Activated naive CD8-positive, alpha-beta T cell treated with anti-CD3 and anti-CD28 coated beads, Interleukin-2, amount 10 ng/mL, durations not matched to agents 7 days and 5 days (primary cell): ENCODE data around the gene ZNF146. TPM values are rescaled to one million over a fixed set of nuclear protein-coding genes. Genes with fewer than 3 reads are reported as not detected.
A peak's percentile ranks its signal among the peaks of the same experiment; 100 is the strongest.
"Not testable (repeated sequence)": the region's sequence is repeated elsewhere in the genome, so short reads cannot be mapped to it uniquely, and the experiment has no call there.

Source experiments
- ATAC-seq: fragments of 150-1000 bp; cut with Tn5 transposase; one replicate; pipeline ENCODE4 v1.10.0; 2021; ENCODE audit warnings: low read depth, moderate library complexity
- POLR2A ChIA-PET: fragments of 350-600 bp; sonication (Branson Sonifier 250); formaldehyde crosslinking; loops from one replicate; lab custom pipeline; 2021; ENCODE audit warnings: antibody characterized with exemption; lab: Charles Lee
- DNase-seq: peaks from one replicate; pipeline ENCODE4 v3.0.0; 2021
- H3K27ac Mint-ChIP-seq: one replicate; pipeline ENCODE4 v1.8.0; 2022; ENCODE audit warnings: mild to moderate bottlenecking, mixed read lengths
- H3K27me3 Mint-ChIP-seq: one replicate; pipeline ENCODE4 v1.8.0; 2022; ENCODE audit warnings: mild to moderate bottlenecking, moderate library complexity, mixed read lengths
- H3K36me3 Mint-ChIP-seq: one replicate; pipeline ENCODE4 v1.8.0; 2021; ENCODE audit warnings: mild to moderate bottlenecking, mixed read lengths
- H3K4me1 Mint-ChIP-seq: one replicate; pipeline ENCODE4 v1.8.0; 2021; ENCODE audit warnings: mixed read lengths
- H3K4me3 Mint-ChIP-seq: one replicate; pipeline ENCODE4 v1.8.0; 2022; ENCODE audit warnings: mild to moderate bottlenecking, moderate library complexity, mixed read lengths
- H3K9me3 Mint-ChIP-seq: one replicate; pipeline ENCODE4 v1.8.0; 2021; ENCODE audit warnings: mixed read lengths
- total RNA-seq, 2 experiments: library from RNA; stranded (reverse); gene quantifications; one replicate each; pipeline ENCODE4 v1.2.3, GENCODE V29; 2021

ZNF146 gene
- total RNA-seq, 2 experiments from 2014 or later: 71.9 to 75.1 TPM

DNA sequence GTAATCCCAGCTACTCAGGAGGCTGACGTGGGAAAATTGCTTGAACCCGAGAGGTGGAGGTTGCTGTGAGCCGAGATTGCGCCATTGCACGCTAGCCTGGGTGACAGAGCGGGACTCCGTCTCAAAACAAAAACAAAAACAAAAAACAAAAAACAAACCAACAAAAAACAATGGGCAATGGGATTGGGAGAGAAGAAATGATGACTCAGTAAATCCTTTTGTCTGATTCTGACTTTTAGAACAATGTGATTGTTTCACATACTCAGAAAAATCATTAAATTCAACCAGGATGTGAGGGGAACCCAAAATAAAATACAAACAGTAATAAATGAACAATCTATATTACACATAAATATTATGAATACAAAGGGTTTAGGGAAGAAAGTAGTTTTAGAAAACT lies 5.5 kb upstream of the ZNF146 start:
- no peaks in the 10 kb centered on the region for H3K9me3 Mint-ChIP-seq
- POLR2A ChIA-PET: no interaction called here
- ATAC-seq (no peak), DNase-seq (no peak)
- H3K36me3 Mint-ChIP-seq: peaks cover 2% of the 10 kb centered on the region
- H3K4me1 Mint-ChIP-seq: peaks cover 1% of the 10 kb centered on the region
- no peak overlapping the region for H3K4me3 Mint-ChIP-seq
- H3K27ac Mint-ChIP-seq: no peak overlapping the region
- H3K27me3 Mint-ChIP-seq: no peaks in the 10 kb centered on the region

DNA sequence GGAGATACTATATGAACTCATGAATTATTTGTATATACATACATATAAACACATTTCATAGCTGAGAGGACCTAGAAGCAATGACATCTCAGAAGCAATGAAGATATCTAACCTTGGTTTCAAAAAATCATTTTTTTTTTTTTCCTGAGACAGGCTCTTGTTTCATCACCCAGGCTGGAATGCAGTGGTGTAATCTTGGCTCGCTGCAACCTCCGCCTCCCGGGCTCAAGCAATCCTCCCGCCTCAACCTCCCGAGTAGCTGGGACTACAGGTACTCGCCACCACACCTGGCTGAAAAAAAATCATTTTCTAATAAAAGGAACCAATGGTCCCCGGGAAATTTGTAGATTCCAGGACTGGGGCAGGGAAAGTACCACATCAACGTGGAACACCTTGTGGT lies 4.4 kb upstream of the ZNF146 start:
- H3K4me3 Mint-ChIP-seq: no peak overlapping the region
- H3K27ac Mint-ChIP-seq: no peak overlapping the region
- POLR2A ChIA-PET: interaction anchor here (0.6 kb wide), 1 partner anchor 1331 kb away, joined by 4 read pairs; no protein-coding TSS in a partner anchor
- no peak for ATAC-seq
- no peaks in the 10 kb centered on the region for H3K9me3 Mint-ChIP-seq
- peaks cover under 1% of the 10 kb centered on the region for H3K4me1 Mint-ChIP-seq
- H3K27me3 Mint-ChIP-seq: no peaks in the 10 kb centered on the region
- peaks cover 2% of the 10 kb centered on the region for H3K36me3 Mint-ChIP-seq
- DNase-seq: no peak

DNA sequence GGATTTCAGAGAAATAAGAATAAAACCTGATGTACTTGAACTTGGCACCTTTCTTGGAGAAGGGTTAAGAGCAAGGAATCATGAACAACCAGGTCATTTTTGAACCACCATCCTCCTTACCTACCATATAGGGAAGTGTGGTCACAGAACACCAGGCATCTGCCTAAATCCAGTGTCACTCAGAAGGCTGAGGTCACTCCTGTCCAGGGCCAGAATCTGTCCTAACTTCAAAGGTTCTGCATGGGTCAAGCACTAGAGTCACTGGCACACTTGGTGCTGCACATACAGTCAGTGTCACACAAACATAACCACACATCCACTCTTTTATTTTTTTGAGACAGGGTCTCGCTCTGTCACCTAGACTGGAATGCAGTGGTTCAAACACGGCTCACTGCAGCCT lies 2.0 kb upstream of the ZNF146 start:
- POLR2A ChIA-PET: no interaction called here
- Mint-ChIP-seq H3K27me3 (no peaks in the 10 kb centered on the region), H3K4me3 (no peak overlapping the region), H3K9me3 (no peaks in the 10 kb centered on the region), H3K4me1 (peaks cover 11% of the 10 kb centered on the region), H3K27ac (peak overlapping the region; percentile 37), H3K36me3 (peaks cover 7% of the 10 kb centered on the region)
- ATAC-seq: no peak
- no peak for DNase-seq

DNA sequence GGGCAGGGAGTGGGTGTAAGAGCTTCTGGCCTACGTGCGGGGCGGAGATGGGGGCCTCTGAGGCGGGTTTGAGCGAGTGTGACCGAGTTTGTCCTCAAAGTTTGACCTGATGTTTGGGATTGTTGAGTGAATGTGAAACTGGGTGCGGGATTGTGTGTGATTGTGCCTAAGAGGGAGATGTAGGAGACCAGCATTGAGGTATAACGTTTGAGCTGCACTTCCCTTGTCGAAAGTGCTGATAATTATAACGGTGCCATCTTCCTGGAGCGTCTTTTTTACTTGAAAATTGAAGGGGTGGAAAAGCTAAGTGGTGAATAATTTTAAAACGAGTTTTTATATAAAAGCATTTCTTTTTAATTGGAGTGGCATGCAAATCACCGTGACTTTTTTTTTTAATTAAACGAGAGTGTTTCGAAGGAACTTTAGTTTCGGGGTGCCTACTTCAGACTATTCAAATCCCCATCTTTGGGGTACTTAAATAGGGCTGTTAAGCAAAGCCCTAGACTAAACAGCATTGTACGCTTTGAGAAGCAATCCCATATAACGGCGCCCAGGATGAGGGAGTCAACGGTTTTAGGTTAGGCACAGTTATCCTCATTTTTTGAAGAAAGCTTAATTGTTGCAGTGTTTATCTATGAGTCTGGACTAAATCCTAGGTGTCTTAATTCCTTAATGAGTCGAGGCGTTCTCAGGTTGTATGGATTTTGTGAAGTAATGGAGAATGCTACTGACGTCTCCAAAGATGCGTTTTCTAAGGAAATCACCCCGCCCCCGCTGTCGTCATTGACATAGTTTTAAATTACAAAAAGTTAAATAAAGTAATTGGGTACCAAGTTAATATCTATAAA lies 594 bp downstream of the ZNF146 start:
- H3K27ac Mint-ChIP-seq: no peak overlapping the region
- ATAC-seq: no peak
- POLR2A ChIA-PET: interaction anchor here (0.6 to 1.9 kb wide), 8 partner anchors 10 to 1913 kb away, joined by 3 to 14 read pairs (median 6); partner anchors contain the start of genes POLR2I, TBCB, THAP8 and ZNF540
- peaks cover 5% of the 10 kb centered on the region for H3K9me3 Mint-ChIP-seq
- peaks cover 27% of the 10 kb centered on the region for H3K36me3 Mint-ChIP-seq
- H3K27me3 Mint-ChIP-seq: no peaks in the 10 kb centered on the region
- peaks cover 19% of the 10 kb centered on the region for H3K4me1 Mint-ChIP-seq
- no peak for DNase-seq
- no peak overlapping the region for H3K4me3 Mint-ChIP-seq

DNA sequence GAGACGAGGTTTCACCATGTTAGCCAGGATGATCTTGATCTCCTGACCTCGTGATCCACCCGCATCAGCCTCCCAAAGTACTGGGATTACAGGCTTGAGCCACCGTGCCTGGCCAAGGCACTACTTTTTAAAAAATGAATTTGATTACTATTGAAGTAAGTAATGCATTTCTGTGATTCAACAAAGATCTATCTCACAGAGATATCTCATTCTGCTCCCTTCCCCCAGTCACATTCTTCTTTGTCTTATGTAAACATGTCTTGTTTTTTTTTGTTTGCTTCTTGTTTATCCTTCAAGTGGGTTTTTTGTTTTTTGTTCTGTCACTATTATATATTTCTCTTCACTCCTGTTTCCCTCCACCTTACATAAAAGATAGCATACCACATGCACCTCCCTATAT lies 6.6 kb downstream of the ZNF146 start:
- Mint-ChIP-seq H3K27me3 (no peaks in the 10 kb centered on the region), H3K27ac (no peak overlapping the region), H3K4me3 (no peak overlapping the region), H3K4me1 (peaks cover 23% of the 10 kb centered on the region), H3K9me3 (peaks cover 16% of the 10 kb centered on the region), H3K36me3 (peaks cover 76% of the 10 kb centered on the region)
- ATAC-seq (no peak), DNase-seq (no peak)
- POLR2A ChIA-PET: no interaction called here

DNA sequence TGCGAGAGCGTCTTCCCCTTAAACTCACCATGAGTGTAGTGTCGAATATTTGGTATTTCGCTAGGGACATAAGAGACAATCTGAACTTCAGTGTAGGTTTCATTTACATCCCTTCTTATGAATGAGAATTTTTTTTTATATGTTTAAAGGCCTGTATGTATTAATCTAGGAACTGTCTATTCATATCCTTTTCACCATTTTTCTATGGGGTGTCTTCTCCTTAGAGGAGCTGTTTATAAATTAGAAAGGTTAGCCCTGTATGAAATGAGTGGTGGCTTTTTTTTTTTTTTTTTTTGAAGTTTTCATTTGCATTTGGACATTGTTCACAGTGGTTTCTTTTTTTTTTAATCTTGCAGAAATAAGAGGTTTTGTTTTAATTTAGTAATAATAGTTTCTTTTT lies 7.6 kb downstream of the ZNF146 start:
- H3K4me1 Mint-ChIP-seq: peaks cover 18% of the 10 kb centered on the region
- H3K4me3 Mint-ChIP-seq: no peak overlapping the region
- POLR2A ChIA-PET: no interaction called here
- DNase-seq: no peak
- no peak overlapping the region for H3K27ac Mint-ChIP-seq
- peaks cover 16% of the 10 kb centered on the region for H3K9me3 Mint-ChIP-seq
- peaks cover 78% of the 10 kb centered on the region for H3K36me3 Mint-ChIP-seq
- ATAC-seq: no peak
- H3K27me3 Mint-ChIP-seq: no peaks in the 10 kb centered on the region

DNA sequence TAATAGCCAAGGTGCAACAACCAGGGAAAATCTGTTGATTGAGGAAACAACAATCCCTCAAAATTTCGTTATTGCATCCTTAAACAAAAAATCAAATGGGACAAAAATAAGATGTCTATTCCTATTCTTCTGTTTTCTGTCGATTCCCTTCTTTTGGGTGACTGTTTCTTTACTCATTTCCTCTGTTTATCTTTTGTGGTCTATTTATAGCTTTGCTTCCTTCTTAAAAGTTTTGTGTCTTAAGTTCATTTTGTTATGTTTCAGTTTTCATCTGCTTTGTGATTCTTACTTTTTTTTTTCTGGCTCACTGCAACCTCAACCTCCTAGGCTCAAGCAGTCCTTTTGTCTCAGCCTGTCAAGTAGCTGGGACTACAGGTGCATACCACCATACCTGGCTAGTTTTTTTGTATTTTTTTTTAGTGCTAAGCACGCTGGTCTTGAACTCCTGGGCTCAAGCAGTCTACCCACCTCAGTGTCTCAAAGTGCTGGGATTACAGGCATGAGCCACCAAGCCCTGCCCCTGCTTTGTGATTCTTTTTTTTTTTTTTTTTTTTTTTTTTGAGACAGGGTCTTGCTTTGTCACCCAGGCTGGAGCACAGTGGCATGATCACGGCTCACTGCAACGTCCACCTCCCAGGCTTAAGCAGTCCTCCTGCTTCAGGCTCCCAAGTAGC lies 10.4 kb downstream of the ZNF146 start:
- POLR2A ChIA-PET: interaction anchor here (2.1 kb wide), 1 partner anchor 10 kb away, joined by 9 read pairs; the partner anchor contains the start of genes ZNF146 and ZNF565
- Mint-ChIP-seq H3K4me1 (peaks cover 12% of the 10 kb centered on the region), H3K9me3 (peaks cover 26% of the 10 kb centered on the region), H3K36me3 (peaks cover 82% of the 10 kb centered on the region), H3K4me3 (peak overlapping the region; percentile 5), H3K27me3 (no peaks in the 10 kb centered on the region), H3K27ac (peak overlapping the region; percentile 76)
- ATAC-seq (no peak), DNase-seq (no peak)

DNA sequence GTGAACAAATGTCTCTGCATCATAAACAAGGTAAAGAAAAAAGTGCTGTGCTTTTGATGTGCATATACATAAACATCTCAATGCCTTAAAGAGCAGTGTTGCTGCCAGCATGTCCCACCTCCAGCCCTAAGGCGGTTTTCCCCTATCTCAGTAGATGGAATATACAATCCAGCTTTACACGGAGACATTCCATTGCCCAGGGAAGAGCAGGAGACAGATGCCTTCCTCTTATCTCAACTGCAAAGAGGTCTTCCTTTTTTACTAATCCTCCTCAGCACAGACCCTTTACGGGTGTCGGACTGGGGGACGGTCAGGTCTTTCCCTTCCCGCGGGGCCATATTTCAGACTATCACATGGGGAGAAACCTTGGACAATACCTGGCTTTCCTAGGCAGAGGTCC lies 18.7 kb downstream of the ZNF146 start:
- not testable (repeated sequence) for H3K4me1 Mint-ChIP-seq, ATAC-seq

DNA sequence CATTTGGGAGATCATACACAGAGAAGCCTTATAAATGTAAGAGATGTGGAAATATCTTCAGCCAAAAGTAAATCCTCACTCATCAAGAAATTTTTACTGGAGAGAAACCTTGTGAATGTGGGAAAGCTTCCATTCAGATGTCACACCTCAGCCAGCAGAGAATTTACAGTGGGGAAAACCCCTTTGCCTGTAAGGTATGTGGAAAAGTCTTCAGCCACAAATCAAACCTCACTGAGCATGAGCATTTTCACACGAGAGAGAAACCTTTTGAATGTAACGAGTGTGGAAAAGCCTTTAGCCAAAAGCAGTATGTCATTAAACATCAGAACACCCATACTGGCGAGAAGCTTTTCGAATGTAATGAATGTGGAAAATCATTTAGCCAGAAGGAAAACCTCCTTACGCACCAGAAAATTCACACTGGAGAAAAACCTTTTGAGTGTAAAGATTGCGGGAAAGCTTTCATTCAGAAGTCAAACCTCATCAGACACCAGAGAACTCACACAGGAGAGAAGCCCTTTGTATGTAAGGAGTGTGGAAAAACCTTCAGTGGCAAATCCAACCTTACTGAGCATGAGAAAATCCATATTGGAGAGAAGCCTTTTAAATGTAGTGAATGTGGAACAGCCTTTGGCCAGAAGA lies 21.5 kb downstream of the ZNF146 start:
- H3K4me1 Mint-ChIP-seq: no peaks in the 10 kb centered on the region
- ATAC-seq (no peak), DNase-seq (no peak)
- no peak overlapping the region for H3K27ac Mint-ChIP-seq
- H3K4me3 Mint-ChIP-seq: no peak overlapping the region
- POLR2A ChIA-PET: no interaction called here
- peaks cover 41% of the 10 kb centered on the region for H3K9me3 Mint-ChIP-seq
- no peaks in the 10 kb centered on the region for H3K27me3 Mint-ChIP-seq
- peaks cover 82% of the 10 kb centered on the region for H3K36me3 Mint-ChIP-seq

More for the DNA sequence above, 18.7 kb downstream of the ZNF146 start:
- POLR2A ChIA-PET, H3K27me3 Mint-ChIP-seq, H3K4me3 Mint-ChIP-seq, H3K27ac Mint-ChIP-seq, DNase-seq: not testable (repeated sequence)
- H3K36me3 Mint-ChIP-seq: peaks cover 94% of the 10 kb centered on the region
- H3K9me3 Mint-ChIP-seq: peaks cover 50% of the 10 kb centered on the region

DNA sequence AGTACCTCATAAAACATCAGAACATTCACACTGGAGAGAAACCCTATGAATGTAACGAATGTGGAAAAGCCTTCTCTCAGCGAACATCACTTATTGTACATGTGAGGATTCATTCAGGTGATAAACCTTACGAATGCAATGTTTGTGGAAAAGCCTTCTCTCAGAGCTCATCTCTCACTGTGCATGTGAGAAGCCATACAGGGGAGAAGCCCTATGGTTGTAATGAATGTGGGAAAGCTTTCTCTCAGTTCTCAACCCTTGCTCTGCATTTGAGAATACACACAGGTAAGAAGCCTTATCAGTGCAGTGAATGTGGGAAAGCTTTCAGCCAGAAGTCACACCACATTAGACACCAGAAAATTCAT lies 22.0 kb downstream of the ZNF146 start:
- Mint-ChIP-seq H3K9me3 (peaks cover 43% of the 10 kb centered on the region), H3K27ac (no peak overlapping the region), H3K27me3 (no peaks in the 10 kb centered on the region), H3K4me3 (no peak overlapping the region), H3K4me1 (no peaks in the 10 kb centered on the region), H3K36me3 (peaks cover 78% of the 10 kb centered on the region)
- no peak for ATAC-seq
- POLR2A ChIA-PET: no interaction called here
- DNase-seq: no peak

DNA sequence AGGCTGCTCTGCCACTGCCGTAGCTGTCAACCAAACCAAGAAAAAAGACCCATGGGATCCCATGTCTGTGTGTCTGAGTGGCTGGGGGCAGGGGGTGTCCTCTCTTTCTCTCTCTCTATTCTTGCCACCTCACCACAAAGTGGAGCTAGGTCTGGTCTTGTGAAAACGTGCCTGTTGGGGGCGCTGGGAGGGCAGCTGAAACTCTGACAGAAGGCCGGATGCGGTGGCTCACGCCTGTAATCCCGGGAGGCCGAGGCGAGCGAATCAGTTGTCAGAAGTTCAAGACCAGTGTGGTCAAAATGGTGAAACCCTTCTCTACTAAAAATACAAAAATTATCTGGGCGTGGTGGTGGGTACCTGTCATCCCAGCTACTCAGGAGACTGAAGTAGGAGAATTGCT lies 29.2 kb downstream of the ZNF146 start:
- H3K9me3 Mint-ChIP-seq: peaks cover 25% of the 10 kb centered on the region
- no peak for ATAC-seq
- peaks cover 15% of the 10 kb centered on the region for H3K36me3 Mint-ChIP-seq
- H3K27me3 Mint-ChIP-seq: peaks cover 3% of the 10 kb centered on the region
- POLR2A ChIA-PET: no interaction called here
- H3K27ac Mint-ChIP-seq: no peak overlapping the region
- no peak for DNase-seq
- H3K4me1 Mint-ChIP-seq: peaks cover 3% of the 10 kb centered on the region
- H3K4me3 Mint-ChIP-seq: no peak overlapping the region

DNA sequence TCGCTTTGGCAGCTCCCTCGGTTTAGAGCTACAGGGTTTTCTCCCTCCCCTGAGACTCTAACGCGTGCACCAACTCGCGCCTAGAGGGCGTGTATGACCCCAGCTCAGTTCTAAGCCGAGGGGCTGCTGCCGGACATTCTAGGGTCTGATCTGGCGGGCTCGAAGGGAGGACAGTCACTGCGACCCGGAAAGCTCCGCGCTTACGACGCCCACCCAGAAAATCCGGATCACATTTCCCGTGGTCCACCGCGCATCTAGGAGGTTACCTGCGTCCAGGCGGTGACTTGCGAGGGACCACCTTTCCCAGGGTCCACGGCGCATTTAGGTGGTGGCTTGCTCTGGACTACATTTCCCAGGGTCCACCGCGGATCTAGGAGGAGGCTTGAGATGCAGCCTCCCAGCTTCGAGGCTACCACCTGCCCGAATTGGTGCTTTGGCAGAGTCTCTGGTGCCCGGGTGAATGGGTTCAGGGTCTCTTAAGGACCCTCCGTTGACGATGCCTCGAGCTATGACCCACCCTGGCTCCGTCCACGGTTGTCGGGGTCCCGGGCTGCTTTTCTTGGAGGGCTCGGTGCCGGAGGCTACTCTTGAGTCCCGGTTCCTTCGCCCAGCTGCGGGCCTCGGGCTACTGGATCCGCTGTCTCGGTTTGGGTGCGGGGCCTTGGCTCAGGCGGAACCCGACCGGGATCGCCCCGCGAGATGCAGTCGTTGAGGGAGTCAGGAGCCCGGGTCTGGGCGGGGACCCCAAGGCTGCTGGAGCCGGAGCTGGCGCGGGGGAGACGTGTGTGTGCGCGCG lies 30.5 kb downstream of the ZNF146 start:
- peaks cover 3% of the 10 kb centered on the region for H3K27me3 Mint-ChIP-seq
- no peak overlapping the region for H3K4me3 Mint-ChIP-seq
- POLR2A ChIA-PET: no interaction called here
- H3K4me1 Mint-ChIP-seq: peaks cover 3% of the 10 kb centered on the region
- peaks cover 5% of the 10 kb centered on the region for H3K36me3 Mint-ChIP-seq
- DNase-seq: no peak
- ATAC-seq: no peak
- H3K9me3 Mint-ChIP-seq: peaks cover 21% of the 10 kb centered on the region
- no peak overlapping the region for H3K27ac Mint-ChIP-seq

DNA sequence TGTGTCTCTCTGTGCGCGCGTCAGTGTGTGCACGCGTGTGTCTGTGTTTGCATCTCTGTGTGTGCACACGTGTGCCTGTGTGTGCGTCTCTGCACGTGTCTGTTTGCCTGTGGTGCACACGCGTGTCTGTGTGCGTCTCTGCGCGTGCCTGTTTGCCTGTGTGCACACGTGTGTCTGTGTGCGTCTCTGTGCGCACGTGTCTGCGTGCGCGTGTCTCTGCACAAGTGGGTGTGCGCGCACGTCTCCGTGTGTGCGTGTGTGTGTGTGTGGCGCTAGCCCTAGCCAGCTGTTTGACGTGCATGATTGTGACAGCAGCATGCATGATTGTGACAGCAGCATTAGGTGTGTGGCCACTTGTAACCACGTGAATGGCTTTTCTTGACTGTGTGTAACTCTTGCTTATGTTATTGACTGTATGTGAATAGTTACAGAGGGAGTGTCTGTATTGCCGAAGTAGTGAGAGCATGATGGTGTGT lies 31.1 kb downstream of the ZNF146 start:
- Mint-ChIP-seq H3K9me3 (peaks cover 21% of the 10 kb centered on the region), H3K27me3 (peaks cover 3% of the 10 kb centered on the region), H3K27ac (no peak overlapping the region), H3K4me3 (peak overlapping the region; percentile 53), H3K4me1 (peaks cover 3% of the 10 kb centered on the region), H3K36me3 (peaks cover 5% of the 10 kb centered on the region)
- POLR2A ChIA-PET: no interaction called here
- no peak for DNase-seq
- ATAC-seq: no peak
